Tibial nerve (tissue), 4 donors: ENCODE measurements around the gene ADGRE3. TPM values are rescaled to one million over a fixed set of nuclear protein-coding genes. Genes with fewer than 3 reads are reported as not detected.

Source experiments
- DNase-seq, 2 donors: peaks; one replicate each; pipeline ENCODE4 v3.0.0-alpha.2; 2019; ENCODE audit warnings: low spot score in 2 of 2
- H3K27ac ChIP-seq, 4 donors: fragments of 200-600 bp; sonication (generic) in 3 of 4; one replicate each; pipeline ENCODE4 v1.5.1; 2017 to 2019; ENCODE audit warnings: mild to moderate bottlenecking in 1 of 4
- H3K27me3 ChIP-seq, 2 donors: fragments of 200-600 bp; sonication (generic) in 1 of 2; one replicate each; pipeline versions ENCODE4 v1.5.1 to v1.6.0; 2017 to 2019
- H3K36me3 ChIP-seq, 3 donors: fragments of 200-600 bp; sonication (generic); one replicate each; pipeline ENCODE4 v1.5.1; 2018 to 2019
- H3K4me1 ChIP-seq, 4 donors: fragments of 200-600 bp; sonication (generic) in 3 of 4; one replicate each; pipeline ENCODE4 v1.5.1; 2017 to 2019
- H3K4me3 ChIP-seq, 4 donors: fragments of 200-600 bp; sonication (generic) in 3 of 4; one replicate each; pipeline ENCODE4 v1.5.1; 2017 to 2019; ENCODE audit warnings: mild to moderate bottlenecking in 1 of 4, moderate library complexity in 1 of 4
- H3K9me3 ChIP-seq, 4 donors: fragments of 200-600 bp; sonication (generic) in 3 of 4; one replicate each; pipeline ENCODE4 v1.5.1; 2017 to 2019
- EP300 ChIP-seq, 2 donors: sonication (generic); formaldehyde crosslinking; IDR thresholded peaks; one replicate each; pipeline ENCODE4 v1.6.1; 2017; ENCODE audit warnings: antibody characterized with exemption in 2 of 2, mild to moderate bottlenecking in 1 of 2
- POLR2A ChIP-seq, 2 donors: fragments of 450-650 bp; IDR thresholded peaks; one replicate each; pipeline ENCODE4 v1.6.1; 2017; ENCODE audit warnings: antibody characterized with exemption in 2 of 2, mild to moderate bottlenecking in 2 of 2, moderate library complexity in 2 of 2
- WGBS, 2 donors: methylation state at CpG; one replicate each; pipeline ENCODE4 v1.1.5; 2018; 5-methylcytosine and 5-hydroxymethylcytosine counted together
- total RNA-seq, 4 donors: library from RNA; depleted of rRNA; stranded (reverse); fragments of >200 nt; gene quantifications; one replicate each; pipeline ENCODE4 v1.1.0, GENCODE V29; 2016
- TF ChIP-seq, protein P1 (sequence below), 5 experiments: fragments of 200-600 bp in 3 of 5; fragments of 450-650 bp in 2 of 5; sonication (generic) in 3 of 5; IDR thresholded peaks; one replicate each; pipeline ENCODE4 v1.5.1; 2016 to 2019; ENCODE audit warnings: antibody characterized with exemption in 5 of 5, mild to moderate bottlenecking in 3 of 5, moderate library complexity in 2 of 5

ADGRE3 gene
- total RNA-seq, 4 donors from 2014 or later = not detected

- TF ChIP-seq EP300 (IDR thresholded peaks at IDR 0.05) (no peak), POLR2A (IDR thresholded peaks at IDR 0.05) (no peak)
- TF ChIP-seq, protein P1, sequence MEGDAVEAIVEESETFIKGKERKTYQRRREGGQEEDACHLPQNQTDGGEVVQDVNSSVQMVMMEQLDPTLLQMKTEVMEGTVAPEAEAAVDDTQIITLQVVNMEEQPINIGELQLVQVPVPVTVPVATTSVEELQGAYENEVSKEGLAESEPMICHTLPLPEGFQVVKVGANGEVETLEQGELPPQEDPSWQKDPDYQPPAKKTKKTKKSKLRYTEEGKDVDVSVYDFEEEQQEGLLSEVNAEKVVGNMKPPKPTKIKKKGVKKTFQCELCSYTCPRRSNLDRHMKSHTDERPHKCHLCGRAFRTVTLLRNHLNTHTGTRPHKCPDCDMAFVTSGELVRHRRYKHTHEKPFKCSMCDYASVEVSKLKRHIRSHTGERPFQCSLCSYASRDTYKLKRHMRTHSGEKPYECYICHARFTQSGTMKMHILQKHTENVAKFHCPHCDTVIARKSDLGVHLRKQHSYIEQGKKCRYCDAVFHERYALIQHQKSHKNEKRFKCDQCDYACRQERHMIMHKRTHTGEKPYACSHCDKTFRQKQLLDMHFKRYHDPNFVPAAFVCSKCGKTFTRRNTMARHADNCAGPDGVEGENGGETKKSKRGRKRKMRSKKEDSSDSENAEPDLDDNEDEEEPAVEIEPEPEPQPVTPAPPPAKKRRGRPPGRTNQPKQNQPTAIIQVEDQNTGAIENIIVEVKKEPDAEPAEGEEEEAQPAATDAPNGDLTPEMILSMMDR (IDR thresholded peaks at IDR 0.05) = no peak
- no peaks in the 10 kb centered on the region for H3K9me3 ChIP-seq
- H3K27ac ChIP-seq = no peak overlapping the region
- peaks cover 0 to 68% (median 27%) of the 10 kb centered on the region in 3 donors for H3K36me3 ChIP-seq
- 77 to 81% methylated on average over 13 of the region's 13 CpGs for WGBS, 2 donors
- DNase-seq = no peak
- no peaks in the 10 kb centered on the region for H3K27me3 ChIP-seq
- peaks cover 0 to 20% (median 5%) of the 10 kb centered on the region in 4 donors for H3K4me1 ChIP-seq
- H3K4me3 ChIP-seq = no peak overlapping the region
Observed at GRCh38 chr19:14694641-14695266, 20.1 kb upstream of the ADGRE3 start.

DNA sequence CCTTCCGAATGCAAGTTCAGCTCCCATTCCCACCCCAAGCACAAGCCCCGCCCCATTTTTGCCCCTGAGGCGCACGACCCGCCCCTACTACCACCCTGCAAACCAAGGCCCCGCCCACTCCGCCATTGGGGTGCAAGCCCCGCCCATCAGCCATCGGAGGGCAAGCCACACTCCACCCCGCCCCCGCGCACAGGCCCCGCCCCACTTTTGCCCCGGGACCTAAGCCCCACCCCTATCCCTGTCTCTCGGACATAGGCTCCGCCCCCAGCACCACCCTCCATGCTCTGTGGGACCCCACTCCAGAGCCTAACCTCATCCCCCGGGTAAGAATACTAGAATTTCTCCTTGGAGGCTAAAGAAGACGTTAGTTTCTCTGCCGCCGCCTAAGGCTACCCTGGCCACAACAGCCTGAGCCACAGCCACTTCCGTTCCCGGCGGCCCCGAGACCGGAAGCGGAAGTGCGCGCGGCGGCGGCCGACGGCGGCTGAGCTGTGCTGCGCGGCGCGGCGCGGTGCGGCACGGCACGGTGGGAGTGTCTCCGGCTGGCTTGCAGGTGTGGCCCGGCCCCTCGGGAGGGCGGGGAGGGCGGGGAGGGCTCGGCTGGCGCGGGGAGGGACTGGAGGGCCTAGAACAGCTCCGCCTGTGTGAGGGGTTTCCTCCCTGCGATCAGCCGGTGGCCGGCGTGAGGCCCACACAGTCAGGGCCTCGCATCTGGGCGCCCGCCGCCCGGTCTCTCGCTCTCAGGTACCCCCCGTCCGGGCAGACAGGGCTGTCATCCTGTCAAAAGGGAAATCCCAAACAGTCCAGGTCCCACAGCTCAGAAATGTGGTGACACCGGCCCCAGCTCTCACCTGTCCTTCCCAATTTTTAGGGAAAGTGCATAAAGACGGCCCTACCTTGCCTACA is 15.2 kb upstream of the ADGRE3 start, which contains the start of gene ZNF333:
ZNF333 (plus strand) TSS at position 451 of the 906 bp plus-strand sequence. CDS start 3,444 bp downstream, outside the sequence.
- no peaks in the 10 kb centered on the region for H3K9me3 ChIP-seq
- H3K27me3 ChIP-seq = no peaks in the 10 kb centered on the region
- WGBS, 2 donors = 1 to 2% methylated on average over 29 to 61 of the region's 66 CpGs
- peaks cover 0 to 29% (median 5%) of the 10 kb centered on the region in 4 donors for H3K4me1 ChIP-seq
- peak within 1 kb of the TSS; percentile 66 to 83 (median 74) for H3K4me3 ChIP-seq
- peaks cover 0 to 19% (median 1%) of the 10 kb centered on the region in 3 donors for H3K36me3 ChIP-seq
- H3K27ac ChIP-seq = peak within 1 kb of the TSS; percentile 91 to 95 (median 93)
- peak in 1 of 2 donors; percentile 54 for TF ChIP-seq POLR2A (IDR thresholded peaks at IDR 0.05)
- TF ChIP-seq EP300 (IDR thresholded peaks at IDR 0.05) = peak; percentile 40 to 72
- TF ChIP-seq, protein P1 (IDR thresholded peaks at IDR 0.05) = peak in 1 of 5 experiments; percentile 27
- peak; percentile 95 to 96 for DNase-seq

DNA sequence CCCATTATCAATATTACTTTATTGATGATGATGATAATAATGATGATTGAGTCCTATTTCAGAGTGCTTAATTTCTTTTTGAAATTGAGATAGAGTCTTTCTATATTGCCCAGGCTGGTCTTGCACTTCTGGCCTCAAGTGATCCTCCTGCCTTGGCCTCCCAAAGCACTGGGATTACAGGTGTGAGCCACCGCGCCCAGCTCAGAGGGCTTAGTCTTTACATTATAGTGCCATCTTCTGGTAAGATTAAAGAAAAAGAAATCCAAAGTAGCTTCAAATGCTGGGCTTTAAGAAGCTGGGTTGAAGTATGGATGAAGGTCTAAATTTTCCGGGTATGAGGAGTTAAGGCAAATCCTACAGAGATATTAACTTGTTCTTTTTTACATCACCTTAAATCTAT is 11.8 kb upstream of the ADGRE3 start:
- peaks cover 0 to 6% of the 10 kb centered on the region in 2 donors for H3K27me3 ChIP-seq
- 40 to 46% methylated on average over 3 of the region's 3 CpGs for WGBS, 2 donors
- H3K9me3 ChIP-seq = no peaks in the 10 kb centered on the region
- no peak overlapping the region for H3K4me3 ChIP-seq
- TF ChIP-seq EP300 (IDR thresholded peaks at IDR 0.05) (no peak), POLR2A (IDR thresholded peaks at IDR 0.05) (no peak)
- TF ChIP-seq, protein P1 (IDR thresholded peaks at IDR 0.05) = peak in 2 of 5 experiments; percentile 11 to 25
- H3K4me1 ChIP-seq = peaks cover 0 to 21% (median 5%) of the 10 kb centered on the region in 4 donors
- DNase-seq = no peak
- no peaks in the 10 kb centered on the region for H3K36me3 ChIP-seq
- no peak overlapping the region for H3K27ac ChIP-seq

DNA sequence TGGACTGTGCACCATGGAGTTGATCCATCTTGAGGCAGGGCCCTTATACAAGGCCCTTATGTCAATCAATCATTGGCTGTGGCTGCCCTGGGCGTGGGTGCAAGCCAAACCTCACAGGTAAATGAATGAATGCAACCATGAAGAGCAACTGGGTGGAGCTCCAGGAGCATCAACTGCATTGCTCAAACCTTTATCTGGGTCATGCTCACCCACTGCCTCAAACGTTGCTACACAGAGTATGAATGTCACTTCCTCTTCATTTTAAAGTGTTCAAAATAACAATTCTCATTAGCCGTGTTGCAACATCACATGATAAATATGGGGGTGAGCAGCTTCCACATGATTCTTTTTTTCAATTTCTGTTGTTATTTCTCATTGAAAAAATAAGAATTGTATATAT is 8.8 kb upstream of the ADGRE3 start:
- Histone ChIP-seq H3K27me3 (peaks cover 0 to 6% of the 10 kb centered on the region in 2 donors), H3K27ac (no peak overlapping the region), H3K9me3 (no peaks in the 10 kb centered on the region), H3K4me1 (no peaks in the 10 kb centered on the region), H3K4me3 (no peak overlapping the region), H3K36me3 (no peaks in the 10 kb centered on the region)
- no peak for DNase-seq
- WGBS, 2 donors = 43 to 50% methylated on average over 3 of the region's 3 CpGs
- TF ChIP-seq POLR2A (IDR thresholded peaks at IDR 0.05) = no peak
- TF ChIP-seq, protein P1 (IDR thresholded peaks at IDR 0.05) = no peak
- no peak for TF ChIP-seq EP300 (IDR thresholded peaks at IDR 0.05)
